ENCODE measurements around the gene ATL1.
"Not testable (repeated sequence)": the region's sequence is repeated elsewhere in the genome, so short reads cannot be mapped to it uniquely, and the experiment has no call there.

- TF ChIP-seq CTCF, POLR2A (IDR thresholded peaks at IDR 0.05): not testable (repeated sequence)
Measured at GRCh38 chr14:50624947-50625346, 65.0 kb downstream of the ATL1 start.

All from uterus (tissue), 2 donors.